H1 (cell line): ENCODE measurements around the gene PTDSS2. TPM values are rescaled to one million over a fixed set of nuclear protein-coding genes. Genes with fewer than 3 reads are reported as not detected.

ENCODE experiments used
- CTCF ChIA-PET: fragments of 300-600 bp; sonication (Branson Sonifier 250); formaldehyde crosslinking; loops from one replicate; lab custom pipeline; 2021; ENCODE audit not compliant: partially characterized antibody; lab: Charles Lee
- POLR2A ChIA-PET: fragments of 300-600 bp; sonication (Branson Sonifier 250); formaldehyde crosslinking; loops from one replicate; lab custom pipeline; 2021; ENCODE audit warnings: inconsistent platforms; ENCODE audit not compliant: partially characterized antibody; lab: Charles Lee
- DNase-seq, 2 experiments: peaks; one replicate each; pipeline versions ENCODE4 v3.0.0 to v3.0.0-alpha.2; 2010 to 2022; ENCODE audit warnings: low spot score in 2 of 2, low read depth in 1 of 2, mixed read lengths in 1 of 2
- FAIRE-seq: peaks from 2 replicates; lab custom pipeline; 2011; peaks lifted over from hg19 to GRCh38; lab: Jason Lieb, UNC
- H2AFZ ChIP-seq: 2 replicates; pipeline ENCODE4 v1.8.1; 2012; ENCODE audit warnings: low read length, inconsistent platforms
- H2AK5ac ChIP-seq: 2 replicates; pipeline ENCODE4 v1.6.1; 2013; ENCODE audit warnings: low read depth, low read length
- H2BK120ac ChIP-seq: replicated peaks from 2 replicates; pipeline ENCODE3; 2013; ENCODE audit warnings: low read depth, low read length, inconsistent platforms
- H2BK12ac ChIP-seq: 2 replicates; pipeline ENCODE4 v1.6.1; 2013; ENCODE audit warnings: low read depth, low read length
- H2BK15ac ChIP-seq: 2 replicates; pipeline ENCODE4 v1.6.1; 2013; ENCODE audit warnings: low read length
- H2BK20ac ChIP-seq: 2 replicates; pipeline ENCODE4 v1.6.1; 2013; ENCODE audit warnings: low read length
- H2BK5ac ChIP-seq: 2 replicates; pipeline ENCODE4 v1.6.1; 2013; ENCODE audit warnings: low read depth, low read length
- H3K14ac ChIP-seq: 2 replicates; pipeline ENCODE4 v1.6.1; 2013; ENCODE audit warnings: inconsistent platforms; ENCODE audit not compliant: insufficient read length
- H3K18ac ChIP-seq: 2 replicates; pipeline ENCODE4 v1.6.1; 2013; ENCODE audit warnings: low read length; ENCODE audit errors: extremely low read depth
- H3K23ac ChIP-seq: 2 replicates; pipeline ENCODE4 v1.6.1; 2013; ENCODE audit warnings: inconsistent platforms; ENCODE audit not compliant: insufficient read length
- H3K23me2 ChIP-seq: 2 replicates; pipeline ENCODE4 v1.6.1; 2013; ENCODE audit warnings: low read depth, low read length
- H3K27ac ChIP-seq: 2 replicates; pipeline ENCODE4 v1.6.1; 2011; ENCODE audit warnings: low read depth, low read length, inconsistent platforms
- H3K27me3 ChIP-seq, 4 experiments: replicated peaks in 1 of 4; 1 replicate in 1 of 4; 2 replicates in 3 of 4; pipeline versions ENCODE4 v1.6.1 to v1.8.1; 2011 to 2013; ENCODE audit warnings: low read length in 3 of 4, mild to moderate bottlenecking in 3 of 4, inconsistent platforms in 2 of 4, mixed read lengths in 2 of 4, moderate library complexity in 1 of 4; ENCODE audit not compliant: control insufficient read depth in 3 of 4, insufficient read depth in 3 of 4; ENCODE audit errors: extremely low read depth in 1 of 4
- H3K36me3 ChIP-seq, 4 experiments: 2 replicates each; pipeline versions ENCODE4 v1.6.1 to v1.8.1; 2011 to 2013; ENCODE audit warnings: mild to moderate bottlenecking in 4 of 4, low read length in 3 of 4, moderate library complexity in 2 of 4, control low read depth in 1 of 4, inconsistent platforms in 1 of 4; ENCODE audit not compliant: insufficient read depth in 4 of 4, control insufficient read depth in 2 of 4
- H3K4ac ChIP-seq: replicated peaks from 2 replicates; pipeline ENCODE3; 2013; ENCODE audit warnings: low read length, low read depth, mixed read lengths, inconsistent platforms; ENCODE audit not compliant: insufficient read length
- H3K4me1 ChIP-seq, 4 experiments: replicated peaks in 1 of 4; 1 replicate in 1 of 4; 2 replicates in 3 of 4; pipeline versions ENCODE4 v1.6.1 to v1.8.1; 2011 to 2013; ENCODE audit warnings: low read length in 3 of 4, inconsistent platforms in 2 of 4, mixed read lengths in 1 of 4; ENCODE audit not compliant: insufficient read depth in 4 of 4, control insufficient read depth in 3 of 4
- H3K4me2 ChIP-seq, 2 experiments: 2 replicates each; pipeline versions ENCODE4 v1.6.1 to v1.8.1; 2011 to 2013; ENCODE audit warnings: low read depth in 2 of 2, low read length in 2 of 2, control low read depth in 1 of 2, inconsistent platforms in 1 of 2, mild to moderate bottlenecking in 1 of 2; ENCODE audit not compliant: insufficient read depth in 1 of 2
- H3K4me3 ChIP-seq, 4 experiments: fragments of 200-600, 300-600 bp in 1 of 4; sonication (generic), shearing (Covaris generic), sonication (Bioruptor Twin) in 1 of 4; 2 replicates each; pipeline versions ENCODE4 v1.5.1 to v1.8.1; 2011 to 2016; ENCODE audit warnings: low read length in 4 of 4, low read depth in 3 of 4, control low read depth in 2 of 4, inconsistent platforms in 2 of 4, mild to moderate bottlenecking in 2 of 4, mixed read lengths in 1 of 4, moderate library complexity in 1 of 4; ENCODE audit not compliant: insufficient read depth in 2 of 4; ENCODE audit errors: extremely low read depth in 1 of 4
- H3K56ac ChIP-seq: replicated peaks from 2 replicates; pipeline ENCODE3; 2013; ENCODE audit warnings: low read depth, mild to moderate bottlenecking, mixed read lengths, low read length, inconsistent platforms; ENCODE audit not compliant: insufficient read length
- H3K79me1 ChIP-seq: 2 replicates; pipeline ENCODE4 v1.6.1; 2013; ENCODE audit warnings: low read depth, low read length, control low read depth
- H3K79me2 ChIP-seq, 2 experiments: 2 replicates each; pipeline versions ENCODE4 v1.6.1 to v1.8.1; 2012 to 2013; ENCODE audit warnings: low read length in 2 of 2, mild to moderate bottlenecking in 2 of 2, inconsistent platforms in 1 of 2; ENCODE audit not compliant: insufficient read depth in 2 of 2, control insufficient read depth in 1 of 2
- H3K9ac ChIP-seq, 4 experiments: replicated peaks in 1 of 4; 1 replicate in 1 of 4; 2 replicates in 3 of 4; pipeline versions ENCODE4 v1.6.1 to v1.8.1; 2011 to 2013; ENCODE audit warnings: low read depth in 3 of 4, low read length in 3 of 4, control low read depth in 2 of 4, mild to moderate bottlenecking in 2 of 4, moderate library complexity in 2 of 4, inconsistent platforms in 1 of 4; ENCODE audit errors: extremely low read depth in 1 of 4
- H3K9me3 ChIP-seq, 2 experiments: 2 replicates each; pipeline versions ENCODE4 v1.6.1 to v1.8.1; 2012 to 2013; ENCODE audit warnings: mild to moderate bottlenecking in 2 of 2, moderate library complexity in 2 of 2, control low read depth in 1 of 2, inconsistent platforms in 1 of 2, low read depth in 1 of 2, low read length in 1 of 2, mixed read lengths in 1 of 2; ENCODE audit not compliant: insufficient read depth in 2 of 2
- H4K20me1 ChIP-seq, 2 experiments: replicated peaks in 1 of 2; 2 replicates each; pipeline versions ENCODE3 to v1.8.1; 2011 to 2013; ENCODE audit warnings: inconsistent platforms in 2 of 2, low read length in 2 of 2, mild to moderate bottlenecking in 1 of 2; ENCODE audit not compliant: insufficient read depth in 2 of 2, control insufficient read depth in 1 of 2
- H4K5ac ChIP-seq: 2 replicates; pipeline ENCODE4 v1.6.1; 2013; ENCODE audit warnings: low read length, low read depth, mixed read lengths, inconsistent platforms; ENCODE audit not compliant: insufficient read length
- H4K8ac ChIP-seq: 2 replicates; pipeline ENCODE4 v1.8.0; 2013; ENCODE audit warnings: mild to moderate bottlenecking, moderate library complexity, low read length, inconsistent platforms; ENCODE audit not compliant: insufficient read depth; ENCODE audit errors: extremely low read depth
- H4K91ac ChIP-seq: replicated peaks from 2 replicates; pipeline ENCODE3; 2013; ENCODE audit warnings: low read length, mixed read lengths, inconsistent platforms; ENCODE audit not compliant: insufficient read length
- CHD1 ChIP-seq: IDR thresholded peaks from 2 replicates; pipeline ENCODE4 v1.6.1; 2012; ENCODE audit warnings: low read depth, low read length, improper control_type of control experiment
- EP300 ChIP-seq, 2 experiments: IDR thresholded peaks; 1 replicate in 1 of 2; 2 replicates in 1 of 2; pipeline ENCODE4 v1.6.1; 2011 to 2012; ENCODE audit warnings: low read depth in 2 of 2, low read length in 2 of 2, mild to moderate bottlenecking in 2 of 2, borderline replicate concordance in 1 of 2, inconsistent platforms in 1 of 2, moderate library complexity in 1 of 2
- FOSL1 ChIP-seq: IDR thresholded peaks from 2 replicates; pipeline ENCODE4 v1.6.1; 2011; ENCODE audit warnings: mild to moderate bottlenecking, low read depth, low read length, moderate library complexity; ENCODE audit not compliant: insufficient read depth
- PHF8 ChIP-seq: fragments of 200-600 bp; sonication (generic); conservative IDR thresholded peaks from 2 replicates; pipeline ENCODE4 v1.7.1; 2012; ENCODE audit warnings: low read depth, mild to moderate bottlenecking, inconsistent platforms, low read length, moderate library complexity
- RXRA ChIP-seq: IDR thresholded peaks from 2 replicates; pipeline ENCODE4 v1.6.1; 2011; ENCODE audit warnings: low read depth, mild to moderate bottlenecking, low read length, moderate library complexity; ENCODE audit not compliant: insufficient read depth
- SRF ChIP-seq: IDR thresholded peaks from 2 replicates; pipeline ENCODE4 v1.6.1; 2011; ENCODE audit warnings: mild to moderate bottlenecking, low read depth, low read length, moderate library complexity
- WGBS, 2 experiments: shearing (Covaris generic) in 1 of 2; methylation state at CpG; one replicate each; pipeline versions ENCODE4 v1.1.6 to v1.1.7; 2013 to 2015; ENCODE audit warnings: low lambda C conversion rate in 2 of 2, mixed read lengths in 2 of 2, inconsistent platforms in 1 of 2, low coverage in 1 of 2, missing lambda C conversion rate in 1 of 2; ENCODE audit not compliant: insufficient replicate concordance in 2 of 2, insufficient coverage in 1 of 2, insufficient read length in 1 of 2; ENCODE audit errors: extremely low coverage in 1 of 2, missing lambda C conversion rate in 1 of 2; 5-methylcytosine and 5-hydroxymethylcytosine counted together
- polyA plus RNA-seq, 7 experiments: library from polyadenylated mRNA; depleted of rRNA in 3 of 7; stranded (reverse) in 5 of 7; unstranded in 2 of 7; fragments of >200 nt in 5 of 7; fragments of 200-250 nt in 2 of 7; gene quantifications; 1 replicate in 5 of 7; 2 replicates in 1 of 7; 4 replicates in 1 of 7; pipeline versions ENCODE4 v1.2.1 to v1.2.3, GENCODE V29; 2011 to 2013; ENCODE audit warnings: missing spikeins in 2 of 7, mixed read lengths in 2 of 7
- total RNA-seq: library from RNA; stranded (reverse); fragmentation: NEBNext Ultra II Directional; extraction: Animal tissue kit (Norgen Biotek cat#: 25700); gene quantifications from 2 replicates; pipeline ENCODE4 v1.2.1, GENCODE V29; 2021
- TF ChIP-seq, protein P1 (sequence below): IDR thresholded peaks from 2 replicates; pipeline ENCODE4 v1.6.1; 2011; ENCODE audit warnings: low read length, improper control_type of control experiment

Gene PTDSS2
- total and polyA plus RNA-seq, 2 of the 8 experiments (the other 6 are each of a cell fraction or from before 2014, with no cell fraction given) = 48.7 to 68.2 TPM

DNA sequence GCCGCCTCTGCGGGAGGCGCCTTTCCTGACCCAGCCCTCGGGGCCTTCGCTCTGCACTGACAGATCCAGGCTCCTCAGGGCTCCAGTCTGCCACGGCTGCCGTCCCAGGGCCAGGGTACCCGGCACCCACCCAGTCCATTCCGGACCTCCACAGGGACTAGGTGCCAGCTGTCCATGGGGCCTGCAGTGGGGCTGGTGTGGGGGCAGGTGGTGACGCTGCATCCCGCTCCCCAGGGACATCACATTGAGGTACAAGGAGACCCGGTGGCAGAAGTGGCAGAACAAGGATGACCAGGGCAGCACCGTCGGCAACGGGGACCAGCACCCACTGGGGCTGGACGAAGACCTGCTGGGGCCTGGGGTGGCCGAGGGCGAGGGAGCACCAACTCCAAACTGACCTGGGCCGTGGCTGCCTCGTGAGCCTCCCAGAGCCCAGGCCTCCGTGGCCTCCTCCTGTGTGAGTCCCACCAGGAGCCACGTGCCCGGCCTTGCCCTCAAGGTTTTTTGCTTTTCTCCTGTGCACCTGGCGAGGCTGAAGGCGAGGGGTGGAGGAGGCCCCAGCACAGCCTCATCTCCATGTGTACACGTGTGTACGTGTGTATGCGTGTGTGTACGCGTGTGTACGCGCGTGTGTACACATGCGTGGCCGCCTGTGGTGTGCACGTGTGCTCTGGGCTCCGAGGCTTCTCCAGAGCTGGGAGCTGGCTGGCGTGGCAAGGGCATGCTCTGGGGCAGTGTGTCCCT, 40.3 kb downstream of the PTDSS2 start:
- Histone ChIP-seq H2BK120ac (no peak overlapping the region), H3K23ac (no peak overlapping the region), H4K91ac (no peak overlapping the region), H3K18ac (no peak overlapping the region), H2BK20ac (no peak overlapping the region), H3K4me2 (no peak overlapping the region), H3K79me1 (peaks cover 4% of the 10 kb centered on the region), H3K27me3 (no peaks in the 10 kb centered on the region), H2AFZ (no peak overlapping the region), H3K79me2 (peaks cover 0 to under 1% of the 10 kb centered on the region in 2 experiments; a peak in 1 of 4 replicates), H3K4me1 (no peaks in the 10 kb centered on the region), H3K9ac (no peak overlapping the region), H3K4me3 (no peak overlapping the region), H3K14ac (no peak overlapping the region), H4K5ac (no peak overlapping the region), H4K20me1 (peaks cover 3 to 9% of the 10 kb centered on the region in 2 experiments), H3K27ac (no peak overlapping the region), H3K4ac (no peak overlapping the region), H2AK5ac (no peak overlapping the region), H3K36me3 (peaks cover 2 to 20% (median 5%) of the 10 kb centered on the region in 4 experiments; a peak in 4 of 8 replicates), H2BK15ac (no peak overlapping the region), H3K23me2 (no peaks in the 10 kb centered on the region), H2BK5ac (no peak overlapping the region), H4K8ac (no peak overlapping the region), H3K56ac (no peak overlapping the region), H3K9me3 (peaks cover 0 to under 1% of the 10 kb centered on the region in 2 experiments; a peak in 1 of 4 replicates), H2BK12ac (no peak overlapping the region)
- CTCF ChIA-PET = interaction anchor here (0.9 kb wide), 2 partner anchors 18 to 75 kb away, joined by 3 read pairs; partner anchors contain the start of gene SIGIRR
- FAIRE-seq (no peak), DNase-seq (no peak)
- TF ChIP-seq RXRA = no peak
- TF ChIP-seq EP300 (IDR thresholded peaks at IDR 0.05; ENCODE audit: borderline replicate concordance in 1 of 2, low read depth in 2 of 2, low read length in 2 of 2) = no peak
- TF ChIP-seq, protein P1, sequence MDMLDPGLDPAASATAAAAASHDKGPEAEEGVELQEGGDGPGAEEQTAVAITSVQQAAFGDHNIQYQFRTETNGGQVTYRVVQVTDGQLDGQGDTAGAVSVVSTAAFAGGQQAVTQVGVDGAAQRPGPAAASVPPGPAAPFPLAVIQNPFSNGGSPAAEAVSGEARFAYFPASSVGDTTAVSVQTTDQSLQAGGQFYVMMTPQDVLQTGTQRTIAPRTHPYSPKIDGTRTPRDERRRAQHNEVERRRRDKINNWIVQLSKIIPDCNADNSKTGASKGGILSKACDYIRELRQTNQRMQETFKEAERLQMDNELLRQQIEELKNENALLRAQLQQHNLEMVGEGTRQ = no peak
- TF ChIP-seq FOSL1 = no peak
- no peak for TF ChIP-seq SRF
- TF ChIP-seq PHF8 = no peak
- no peak for TF ChIP-seq CHD1
- 92% methylated on average over 36 of the region's 38 CpGs; no CpG with 5 or more reads in 1 of the 2 experiments for WGBS, 2 experiments
- POLR2A ChIA-PET = interaction anchor here (1.0 to 1.1 kb wide), 5 partner anchors 8 to 18 kb away, joined by 3 to 6 read pairs (median 3); no protein-coding TSS in a partner anchor
